HepG2 (cell line): ENCODE measurements around the gene ZNF528. TPM values are rescaled to one million over a fixed set of nuclear protein-coding genes. Genes with fewer than 3 reads are reported as not detected.

Experiments used
- ATF7-NPFF ChIP-seq: sonication (generic); formaldehyde crosslinking; IDR thresholded peaks from 2 replicates; pipeline ENCODE4 v1.8.1; 2023; ENCODE audit warnings: mild to moderate bottlenecking, low read depth, missing genetic modification reagents, moderate library complexity
- DNMT3B ChIP-seq: conservative IDR thresholded peaks from 2 replicates; pipeline ENCODE4 v1.6.1; 2016; ENCODE audit warnings: missing biosample characterization, control low read depth
- JDP2 ChIP-seq: sonication (generic); formaldehyde crosslinking; IDR thresholded peaks from 2 replicates; pipeline ENCODE4 v1.8.1; 2022; ENCODE audit warnings: missing genetic modification reagents, borderline replicate concordance
- KAT8 ChIP-seq: IDR thresholded peaks from 2 replicates; pipeline ENCODE4 v1.6.1; 2016; ENCODE audit warnings: missing genetic modification reagents, missing compliant biosample characterization
- POLR2A ChIP-seq, 2 experiments: IDR thresholded peaks; 2 replicates each; pipeline ENCODE4 v1.6.1; 2011; ENCODE audit warnings: low read depth in 2 of 2, low read length in 2 of 2, mild to moderate bottlenecking in 1 of 2, moderate library complexity in 1 of 2; ENCODE audit not compliant: insufficient read depth in 1 of 2
- REXO4 ChIP-seq: sonication (generic); formaldehyde crosslinking; IDR thresholded peaks from 2 replicates; pipeline ENCODE4 v1.8.0; 2022; ENCODE audit warnings: missing genetic modification reagents, mild to moderate bottlenecking, borderline replicate concordance
- SIN3A ChIP-seq: IDR thresholded peaks from 2 replicates; pipeline ENCODE4 v1.6.1; 2011; ENCODE audit warnings: low read depth, mild to moderate bottlenecking, control low read depth, low read length, borderline replicate concordance
- SMAD1 ChIP-seq: sonication (generic); formaldehyde crosslinking; IDR thresholded peaks from 2 replicates; pipeline ENCODE4 v1.4.0; 2020; ENCODE audit warnings: missing genetic modification reagents, low read depth, mild to moderate bottlenecking, borderline replicate concordance
- SRSF1 ChIP-seq: fragments of 200-400 bp; formaldehyde crosslinking; optimal IDR thresholded peaks from 2 replicates; pipeline ENCODE3; 2017; ENCODE audit warnings: mild to moderate bottlenecking, low read depth, low read length, moderate library complexity
- TARDBP ChIP-seq: sonication (generic); formaldehyde crosslinking; IDR thresholded peaks from 2 replicates; pipeline ENCODE4 v1.8.0; 2022; ENCODE audit warnings: mild to moderate bottlenecking, missing genetic modification reagents
- ZKSCAN1 ChIP-seq: fragments of 150-350 bp; IDR thresholded peaks from 2 replicates; pipeline ENCODE4 v1.6.1; 2014; ENCODE audit warnings: low read length
- ZNF274 ChIP-seq: sonication (generic); formaldehyde crosslinking; IDR thresholded peaks from 2 replicates; pipeline ENCODE4 v1.5.1; 2020; ENCODE audit warnings: mild to moderate bottlenecking, missing genetic modification reagents
- ZNF44 ChIP-seq: sonication (generic); formaldehyde crosslinking; IDR thresholded peaks from 2 replicates; pipeline ENCODE4 v1.5.1; 2020; ENCODE audit warnings: mild to moderate bottlenecking, missing genetic modification reagents
- ZNF629 ChIP-seq: sonication (generic); formaldehyde crosslinking; conservative IDR thresholded peaks from 2 replicates; pipeline ENCODE4 v1.5.0; 2020; ENCODE audit warnings: missing genetic modification reagents
- ZNF790 ChIP-seq: sonication (generic); formaldehyde crosslinking; IDR thresholded peaks from 2 replicates; pipeline ENCODE4 v1.8.0; 2022; ENCODE audit warnings: missing genetic modification reagents, mild to moderate bottlenecking, borderline replicate concordance
- polyA plus RNA-seq, 8 experiments: library from polyadenylated mRNA; depleted of rRNA in 3 of 8; stranded (reverse) in 7 of 8; unstranded in 1 of 8; fragments of >200 nt; fragmentation: Illumina TruSeq in 4 of 8; extraction: Trizol in 4 of 8; gene quantifications; 2 replicates each; pipeline versions ENCODE4 v1.2.1 to v1.2.3, GENCODE V29; 2011 to 2016; ENCODE audit warnings: low read depth in 4 of 8, missing spikeins in 1 of 8, mixed read lengths in 1 of 8; ENCODE audit not compliant: insufficient read depth in 1 of 8
- total RNA-seq, 5 experiments: library from RNA; depleted of rRNA; stranded (reverse); fragments of >200 nt; fragmentation: Illumina TruSeq; extraction: Trizol; gene quantifications; 2 replicates each; pipeline ENCODE4 v1.2.3, GENCODE V29; 2016; ENCODE audit warnings: low read depth in 1 of 5
- TF ChIP-seq, protein P1 (sequence below): sonication (generic); formaldehyde crosslinking; conservative IDR thresholded peaks from 2 replicates; pipeline ENCODE4 v1.4.0; 2020; ENCODE audit warnings: mild to moderate bottlenecking, missing genetic modification reagents, moderate library complexity
- TF ChIP-seq, protein P2 (sequence below): sonication (generic); formaldehyde crosslinking; IDR thresholded peaks from 2 replicates; pipeline ENCODE4 v1.8.1; 2023; ENCODE audit warnings: mild to moderate bottlenecking, missing genetic modification reagents
- TF ChIP-seq, protein P3 (sequence below): sonication (generic); formaldehyde crosslinking; IDR thresholded peaks from 2 replicates; pipeline ENCODE4 v1.4.0; 2020; ENCODE audit warnings: missing genetic modification reagents

The ZNF528 gene
- total and polyA plus RNA-seq, 2 of the 13 experiments (the other 11 are each of a cell fraction or from before 2014, with no cell fraction given): 4.1 to 10.0 TPM

DNA sequence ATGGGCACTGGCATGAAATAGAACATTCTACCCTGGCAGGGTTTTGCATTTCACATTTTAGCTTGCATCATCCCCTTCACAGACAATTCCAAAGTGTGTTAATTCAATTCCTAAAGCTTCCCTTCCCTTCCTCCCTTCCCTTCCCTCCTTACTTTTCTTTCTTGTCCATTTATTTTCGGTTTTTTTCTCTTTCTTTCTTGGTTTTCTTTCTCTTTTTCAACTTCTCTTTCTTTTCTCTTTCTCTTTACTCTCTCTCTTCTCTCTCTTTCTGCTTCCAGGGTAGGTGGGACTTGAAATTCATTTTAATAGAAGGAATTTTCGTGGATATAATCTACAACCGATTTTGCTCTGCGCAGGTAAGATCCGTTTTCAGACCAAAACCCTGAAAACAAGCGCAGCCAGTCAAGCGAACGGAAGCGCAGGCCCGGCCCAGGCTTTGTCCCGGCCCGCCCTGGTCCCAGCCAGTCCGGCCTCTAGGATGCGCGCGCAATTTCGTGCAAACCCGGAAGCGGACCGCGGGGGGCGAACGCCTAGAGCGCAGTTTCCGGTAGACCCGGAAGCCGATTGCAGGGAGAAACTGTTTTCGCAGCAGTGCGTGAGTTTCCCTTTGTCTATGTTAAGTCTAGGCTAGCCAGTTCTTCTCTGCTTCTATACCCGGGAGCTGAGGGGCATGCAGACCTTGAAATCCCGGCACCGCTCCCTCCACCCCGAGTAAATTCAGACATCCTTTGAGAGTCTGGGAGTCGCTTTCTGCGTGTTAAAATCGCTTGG is at the start of gene ZNF528 (continued):
- TF ChIP-seq ZKSCAN1 (no peak), ZNF44 (no peak), ZNF274 (CRISPR knock-in tag) (peak; percentile 63; the same call in 1 of the 2 replicates), SRSF1 (peak; percentile 90), ZNF629 (no peak), SMAD1 (CRISPR knock-in tag) (0 out of 2 replicates have a peak, but pooled peaks have one; percentile 28), ATF7-NPFF (CRISPR knock-in tag) (0 out of 2 replicates have a peak, but pooled peaks have one; percentile 46), KAT8 (peak; percentile 94), DNMT3B (CRISPR knock-in tag) (no peak; the same call in 1 of the 2 replicates), ZNF790 (CRISPR knock-in tag) (no peak), SIN3A (0 out of 2 replicates have a peak, but pooled peaks have one; percentile 41), TARDBP (peak; percentile 49; the same call in 1 of the 2 replicates), JDP2 (CRISPR knock-in tag) (no peak), POLR2A (IDR thresholded peaks at IDR 0.05; ENCODE audit: insufficient read depth in 1 of 2, low read depth in 2 of 2, low read length in 2 of 2) (peak; percentile 64 to 76), REXO4 (no peak)
- TF ChIP-seq, protein P1, sequence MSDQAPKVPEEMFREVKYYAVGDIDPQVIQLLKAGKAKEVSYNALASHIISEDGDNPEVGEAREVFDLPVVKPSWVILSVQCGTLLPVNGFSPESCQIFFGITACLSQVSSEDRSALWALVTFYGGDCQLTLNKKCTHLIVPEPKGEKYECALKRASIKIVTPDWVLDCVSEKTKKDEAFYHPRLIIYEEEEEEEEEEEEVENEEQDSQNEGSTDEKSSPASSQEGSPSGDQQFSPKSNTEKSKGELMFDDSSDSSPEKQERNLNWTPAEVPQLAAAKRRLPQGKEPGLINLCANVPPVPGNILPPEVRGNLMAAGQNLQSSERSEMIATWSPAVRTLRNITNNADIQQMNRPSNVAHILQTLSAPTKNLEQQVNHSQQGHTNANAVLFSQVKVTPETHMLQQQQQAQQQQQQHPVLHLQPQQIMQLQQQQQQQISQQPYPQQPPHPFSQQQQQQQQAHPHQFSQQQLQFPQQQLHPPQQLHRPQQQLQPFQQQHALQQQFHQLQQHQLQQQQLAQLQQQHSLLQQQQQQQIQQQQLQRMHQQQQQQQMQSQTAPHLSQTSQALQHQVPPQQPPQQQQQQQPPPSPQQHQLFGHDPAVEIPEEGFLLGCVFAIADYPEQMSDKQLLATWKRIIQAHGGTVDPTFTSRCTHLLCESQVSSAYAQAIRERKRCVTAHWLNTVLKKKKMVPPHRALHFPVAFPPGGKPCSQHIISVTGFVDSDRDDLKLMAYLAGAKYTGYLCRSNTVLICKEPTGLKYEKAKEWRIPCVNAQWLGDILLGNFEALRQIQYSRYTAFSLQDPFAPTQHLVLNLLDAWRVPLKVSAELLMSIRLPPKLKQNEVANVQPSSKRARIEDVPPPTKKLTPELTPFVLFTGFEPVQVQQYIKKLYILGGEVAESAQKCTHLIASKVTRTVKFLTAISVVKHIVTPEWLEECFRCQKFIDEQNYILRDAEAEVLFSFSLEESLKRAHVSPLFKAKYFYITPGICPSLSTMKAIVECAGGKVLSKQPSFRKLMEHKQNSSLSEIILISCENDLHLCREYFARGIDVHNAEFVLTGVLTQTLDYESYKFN (CRISPR knock-in tag): 0 out of 2 replicates have a peak, but pooled peaks have one; percentile 13
- TF ChIP-seq, protein P2, sequence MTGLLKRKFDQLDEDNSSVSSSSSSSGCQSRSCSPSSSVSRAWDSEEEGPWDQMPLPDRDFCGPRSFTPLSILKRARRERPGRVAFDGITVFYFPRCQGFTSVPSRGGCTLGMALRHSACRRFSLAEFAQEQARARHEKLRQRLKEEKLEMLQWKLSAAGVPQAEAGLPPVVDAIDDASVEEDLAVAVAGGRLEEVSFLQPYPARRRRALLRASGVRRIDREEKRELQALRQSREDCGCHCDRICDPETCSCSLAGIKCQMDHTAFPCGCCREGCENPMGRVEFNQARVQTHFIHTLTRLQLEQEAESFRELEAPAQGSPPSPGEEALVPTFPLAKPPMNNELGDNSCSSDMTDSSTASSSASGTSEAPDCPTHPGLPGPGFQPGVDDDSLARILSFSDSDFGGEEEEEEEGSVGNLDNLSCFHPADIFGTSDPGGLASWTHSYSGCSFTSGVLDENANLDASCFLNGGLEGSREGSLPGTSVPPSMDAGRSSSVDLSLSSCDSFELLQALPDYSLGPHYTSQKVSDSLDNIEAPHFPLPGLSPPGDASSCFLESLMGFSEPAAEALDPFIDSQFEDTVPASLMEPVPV (CRISPR knock-in tag): peak; percentile 53; the same call in 1 of the 2 replicates
- TF ChIP-seq, protein P3, sequence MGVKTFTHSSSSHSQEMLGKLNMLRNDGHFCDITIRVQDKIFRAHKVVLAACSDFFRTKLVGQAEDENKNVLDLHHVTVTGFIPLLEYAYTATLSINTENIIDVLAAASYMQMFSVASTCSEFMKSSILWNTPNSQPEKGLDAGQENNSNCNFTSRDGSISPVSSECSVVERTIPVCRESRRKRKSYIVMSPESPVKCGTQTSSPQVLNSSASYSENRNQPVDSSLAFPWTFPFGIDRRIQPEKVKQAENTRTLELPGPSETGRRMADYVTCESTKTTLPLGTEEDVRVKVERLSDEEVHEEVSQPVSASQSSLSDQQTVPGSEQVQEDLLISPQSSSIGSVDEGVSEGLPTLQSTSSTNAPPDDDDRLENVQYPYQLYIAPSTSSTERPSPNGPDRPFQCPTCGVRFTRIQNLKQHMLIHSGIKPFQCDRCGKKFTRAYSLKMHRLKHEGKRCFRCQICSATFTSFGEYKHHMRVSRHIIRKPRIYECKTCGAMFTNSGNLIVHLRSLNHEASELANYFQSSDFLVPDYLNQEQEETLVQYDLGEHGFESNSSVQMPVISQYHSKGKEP (CRISPR knock-in tag): no peak
